ENCODE data around the gene KRTAP4-11. TPM values are rescaled to one million over a fixed set of nuclear protein-coding genes. Genes with fewer than 3 reads are reported as not detected.
"Not testable (repeated sequence)": the region's sequence is repeated elsewhere in the genome, so short reads cannot be mapped to it uniquely, and the experiment has no call there.

KRTAP4-11 gene
- polyA plus RNA-seq, 4 donors = not detected

DNA sequence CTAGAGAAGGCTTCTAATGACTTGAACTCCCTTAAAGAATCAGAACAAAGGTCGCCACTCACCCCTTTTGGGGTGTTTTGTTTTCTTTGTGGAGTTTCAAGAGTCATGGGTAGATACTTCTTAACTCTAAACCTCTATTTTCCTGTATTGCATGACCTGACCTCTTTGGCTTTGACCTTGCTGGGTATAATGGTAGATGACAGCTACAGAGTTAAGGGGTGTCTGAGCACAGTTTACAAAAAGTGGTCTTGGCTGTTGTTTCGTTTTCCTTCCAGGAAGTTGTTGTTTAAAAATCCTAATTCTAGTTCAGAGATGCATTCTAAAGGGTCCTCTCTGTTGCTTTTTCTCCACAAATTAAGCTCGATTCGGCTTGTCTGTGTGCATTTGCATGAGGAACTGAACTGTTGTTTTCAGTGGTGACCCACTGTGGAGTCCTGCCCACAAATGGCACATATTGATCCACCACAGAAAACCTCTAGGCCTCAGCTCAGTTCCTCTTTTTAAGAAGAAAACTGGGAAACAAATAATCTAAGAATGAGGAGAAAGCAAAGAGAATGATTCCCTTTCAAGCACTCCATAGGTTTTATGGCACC, 29.3 kb downstream of the KRTAP4-11 start:
- DNase-seq (ENCODE audit: low read depth in 4 of 4, low spot score in 2 of 4) = not testable (repeated sequence)

DNA sequence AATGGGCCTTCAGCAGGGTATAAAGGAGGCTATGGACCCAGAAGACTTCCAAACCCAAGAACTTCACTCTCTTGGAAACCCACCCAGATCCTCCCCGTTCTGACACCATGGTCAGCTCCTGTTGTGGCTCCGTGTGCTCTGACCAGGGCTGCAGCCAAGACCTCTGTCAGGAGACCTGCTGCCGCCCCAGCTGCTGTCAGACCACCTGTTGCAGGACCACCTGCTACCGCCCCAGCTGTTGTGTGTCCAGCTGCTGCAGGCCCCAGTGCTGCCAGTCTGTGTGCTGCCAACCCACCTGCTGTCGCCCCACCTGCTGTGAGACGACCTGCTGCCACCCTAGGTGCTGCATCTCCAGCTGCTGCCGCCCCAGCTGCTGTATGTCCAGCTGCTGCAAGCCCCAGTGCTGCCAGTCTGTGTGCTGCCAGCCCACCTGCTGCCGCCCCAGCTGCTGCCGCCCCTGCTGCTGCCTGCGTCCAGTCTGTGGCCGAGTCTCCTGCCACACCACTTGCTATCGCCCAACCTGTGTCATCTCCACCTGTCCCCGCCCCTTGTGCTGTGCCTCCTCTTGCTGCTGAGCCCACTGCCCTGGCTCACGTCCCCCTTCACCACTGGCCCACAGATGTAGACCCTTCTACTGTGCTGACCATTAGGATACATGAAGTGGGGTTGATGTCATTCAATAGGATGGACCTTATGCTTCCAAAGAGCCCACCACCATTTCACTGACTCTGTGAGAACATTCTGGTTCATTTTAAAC, 33.9 kb downstream of the KRTAP4-11 start, which contains the start of gene KRTAP4-7:
KRTAP4-7 (plus strand) TSS at position 51 of the 757 bp plus-strand sequence; CDS start at position 108, 57 bp downstream.
- DNase-seq (ENCODE audit: low read depth in 4 of 4, low spot score in 2 of 4) = not testable (repeated sequence)

DNA sequence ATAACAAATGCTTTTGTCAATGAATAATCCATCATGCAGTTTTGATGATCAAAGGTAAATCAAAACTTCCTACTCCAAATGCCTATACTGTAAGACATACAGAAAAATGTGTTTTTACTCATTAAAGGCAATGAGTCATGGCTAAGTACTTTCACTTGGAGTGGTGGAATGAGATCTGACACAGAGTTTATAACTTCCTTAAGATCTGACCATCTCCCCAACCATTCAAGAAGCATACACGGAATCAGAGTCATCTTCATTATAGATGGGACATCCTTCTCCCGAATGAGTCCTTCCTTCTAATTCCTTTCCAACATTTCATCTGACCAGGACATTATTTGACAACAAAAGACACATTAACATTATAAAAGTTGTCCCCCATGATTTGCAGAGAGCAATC, 34.7 kb downstream of the KRTAP4-11 start:
- not testable (repeated sequence) for DNase-seq (ENCODE audit: low read depth in 4 of 4, low spot score in 2 of 4)

DNA sequence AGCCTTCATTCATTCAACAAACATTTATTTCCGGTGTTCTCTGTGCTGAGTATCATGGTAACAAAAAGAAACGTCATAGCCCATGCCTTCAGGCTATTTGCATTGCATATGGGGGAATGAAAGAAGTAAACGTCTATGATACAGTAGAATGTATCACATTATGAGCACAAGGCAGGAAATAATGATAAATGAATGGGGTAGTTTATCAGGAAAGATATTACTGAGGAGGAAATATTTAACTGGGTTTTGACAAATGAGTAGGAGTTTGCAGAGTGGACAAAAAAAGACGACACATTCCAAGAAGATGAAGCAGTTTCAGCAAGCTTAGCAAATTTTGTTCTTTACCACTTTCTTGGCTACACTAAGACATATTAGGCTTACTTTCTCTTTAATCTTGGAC, 35.5 kb downstream of the KRTAP4-11 start:
- no peak for DNase-seq (ENCODE audit: low read depth in 4 of 4, low spot score in 2 of 4)

DNA sequence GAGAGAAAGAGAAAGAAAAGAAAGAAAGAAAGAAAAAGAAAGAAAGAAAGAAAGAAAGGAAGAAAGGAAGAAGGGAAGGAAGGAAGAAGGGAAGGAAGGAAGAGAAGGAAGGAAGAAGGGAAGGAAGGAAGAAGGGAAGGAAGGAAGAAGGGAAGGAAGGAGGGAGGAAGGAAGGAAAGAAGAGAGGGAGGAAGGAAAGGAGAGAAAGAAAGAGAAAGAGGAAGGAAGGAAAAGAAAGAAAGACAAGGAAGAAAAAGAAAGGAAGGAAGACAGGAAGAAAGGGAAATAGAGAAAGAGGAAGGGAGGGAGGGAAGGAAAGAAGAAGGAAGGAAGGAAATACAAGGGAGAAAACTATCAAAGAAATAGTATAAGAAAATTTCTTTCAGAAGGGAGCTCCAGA, 41.4 kb downstream of the KRTAP4-11 start:
- no peak for DNase-seq (ENCODE audit: low read depth in 4 of 4, low spot score in 2 of 4)

DNA sequence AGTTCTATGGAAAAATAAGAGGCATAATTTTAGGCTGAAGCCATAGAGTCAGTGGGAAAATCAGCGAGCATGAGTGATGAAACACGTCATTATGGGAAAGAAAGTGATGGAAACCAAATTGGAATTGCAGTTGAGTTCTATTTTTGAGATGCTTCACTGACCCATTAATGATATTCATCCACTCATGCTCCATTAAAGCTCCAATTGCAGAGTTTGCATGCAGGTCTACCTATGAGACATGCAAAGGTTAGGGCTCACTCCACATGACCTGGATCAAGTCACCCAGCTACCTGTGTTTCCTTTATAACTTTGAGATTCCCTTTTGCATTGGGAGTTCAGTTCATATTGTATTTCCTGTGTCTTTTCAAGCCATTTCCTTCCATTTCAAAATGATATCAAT, 44.5 kb downstream of the KRTAP4-11 start:
- DNase-seq (ENCODE audit: low read depth in 4 of 4, low spot score in 2 of 4) = no peak

DNA sequence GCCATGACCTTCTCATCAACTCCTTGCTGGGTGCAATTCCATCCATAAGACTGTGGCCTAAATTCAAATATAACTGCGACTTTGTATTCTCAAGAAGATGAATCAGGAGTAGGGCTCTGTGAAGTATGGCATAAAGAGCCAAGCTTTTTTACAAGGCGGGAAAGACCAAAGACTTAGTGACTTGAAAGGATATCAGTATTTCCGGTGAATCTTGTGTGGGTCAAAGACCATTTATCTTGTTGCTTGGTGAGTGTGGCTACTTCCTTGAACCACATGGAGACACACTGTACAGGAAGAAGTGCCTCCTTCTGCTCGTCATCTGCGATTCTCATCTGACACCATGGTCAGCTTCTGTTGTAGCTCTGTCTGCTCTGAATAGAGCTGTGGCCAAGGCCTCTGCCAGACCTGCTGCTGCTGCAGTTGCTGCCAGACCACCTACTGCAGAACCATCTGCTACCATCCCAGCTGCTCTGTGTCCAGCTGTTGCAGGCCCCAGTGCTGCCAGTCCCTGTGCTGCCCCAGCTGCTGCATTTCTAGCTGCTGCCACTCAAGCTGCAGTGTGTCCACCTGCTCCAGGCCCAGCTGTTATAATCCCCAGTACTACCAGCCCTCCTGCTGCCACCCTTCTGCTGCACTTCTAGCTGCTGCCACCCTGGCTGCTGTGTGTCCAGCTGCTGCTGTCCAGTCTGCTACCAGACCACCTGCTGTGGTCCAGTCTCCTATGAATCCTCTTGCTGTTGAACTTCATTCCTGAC, 46.4 kb downstream of the KRTAP4-11 start:
- DNase-seq (ENCODE audit: low read depth in 4 of 4, low spot score in 2 of 4) = no peak

DNA sequence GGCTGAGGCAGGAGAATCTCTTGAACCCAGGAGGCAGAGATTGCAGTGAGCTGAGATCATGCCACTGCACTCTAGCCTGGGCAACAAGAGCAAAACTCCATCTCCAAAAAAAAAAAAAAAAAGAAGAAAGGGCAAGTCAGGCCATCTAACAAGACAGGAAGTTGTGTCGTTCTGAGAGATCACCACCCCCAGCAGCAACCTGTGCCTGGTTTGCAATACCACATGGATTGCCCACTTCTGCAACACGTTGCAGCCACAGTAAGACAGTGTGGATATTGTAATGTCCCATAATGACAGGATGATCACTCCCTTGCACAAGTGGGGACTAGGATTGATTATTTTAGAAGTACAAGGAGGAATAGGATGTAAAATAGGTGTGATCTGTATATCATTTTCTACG, 49.1 kb downstream of the KRTAP4-11 start:
- DNase-seq (ENCODE audit: low read depth in 4 of 4, low spot score in 2 of 4) = no peak

DNA sequence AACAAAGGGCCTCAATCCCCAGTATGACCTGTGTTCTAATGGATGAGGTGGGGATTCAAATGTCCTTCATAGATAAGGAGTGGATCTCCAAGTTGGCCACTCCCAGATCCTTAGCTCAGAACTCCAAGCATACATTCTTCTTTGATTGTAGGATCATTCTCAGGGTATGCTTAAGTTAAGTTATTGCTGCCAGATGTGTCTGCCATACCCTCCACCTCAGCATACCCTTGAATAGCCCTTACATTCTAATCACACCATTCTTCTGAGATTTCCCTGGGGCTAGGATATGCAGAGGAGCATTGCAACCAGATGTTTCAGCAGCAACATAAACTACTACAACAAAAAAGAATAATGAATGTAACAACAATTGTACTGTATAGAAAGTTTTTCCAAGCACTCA, 50.9 kb downstream of the KRTAP4-11 start:
- no peak for DNase-seq (ENCODE audit: low read depth in 4 of 4, low spot score in 2 of 4)

Other genes with a start within 250 kb of the KRTAP4-11 start
- under 1 TPM in 2 of 4 donors, not detected in 2; 0.20 to 0.24 TPM for gene KRT20, start 233.1 kb downstream of the KRTAP4-11 start, polyA plus RNA-seq (ENCODE audit: insufficient read length in 4 of 4)
- gene KRT23, start 180.7 kb downstream of the KRTAP4-11 start, polyA plus RNA-seq (ENCODE audit: insufficient read length in 4 of 4) = 1 to 10 TPM in 3 of 4 donors, under 1 TPM in 1; 0.57 to 2.3 (median 1.6) TPM
- gene KRT39, start 151.4 kb downstream of the KRTAP4-11 start, polyA plus RNA-seq (ENCODE audit: insufficient read length in 4 of 4) = under 1 TPM in 1 of 4 donors, not detected in 3; 0.09 TPM
- gene KRT40, start 134.0 kb downstream of the KRTAP4-11 start, polyA plus RNA-seq (ENCODE audit: insufficient read length in 4 of 4) = under 1 TPM in 1 of 4 donors, not detected in 3; 0.08 TPM
- gene KRTAP3-3, start 124.2 kb downstream of the KRTAP4-11 start, polyA plus RNA-seq (ENCODE audit: insufficient read length in 4 of 4) = not detected
- gene KRTAP3-2, start 118.5 kb downstream of the KRTAP4-11 start, polyA plus RNA-seq (ENCODE audit: insufficient read length in 4 of 4) = not detected
- not detected for gene KRTAP3-1, start 109.2 kb downstream of the KRTAP4-11 start, polyA plus RNA-seq (ENCODE audit: insufficient read length in 4 of 4)
- not detected for gene KRTAP1-5, start 91.2 kb downstream of the KRTAP4-11 start, polyA plus RNA-seq (ENCODE audit: insufficient read length in 4 of 4)
- not detected for gene KRTAP1-4, start 88.2 kb downstream of the KRTAP4-11 start, polyA plus RNA-seq (ENCODE audit: insufficient read length in 4 of 4)
- not detected for gene KRTAP1-3, start 83.5 kb downstream of the KRTAP4-11 start, polyA plus RNA-seq (ENCODE audit: insufficient read length in 4 of 4)
- gene KRTAP1-1, start 76.9 kb downstream of the KRTAP4-11 start, polyA plus RNA-seq (ENCODE audit: insufficient read length in 4 of 4) = not detected
- gene KRTAP2-1, start 71.1 kb downstream of the KRTAP4-11 start, polyA plus RNA-seq (ENCODE audit: insufficient read length in 4 of 4) = not detected
- gene KRTAP2-2, start 63.1 kb downstream of the KRTAP4-11 start, polyA plus RNA-seq (ENCODE audit: insufficient read length in 4 of 4) = not detected
- gene KRTAP2-3, start 58.3 kb downstream of the KRTAP4-11 start, polyA plus RNA-seq (ENCODE audit: insufficient read length in 4 of 4) = not detected
- gene KRTAP2-4, start 52.5 kb downstream of the KRTAP4-11 start, polyA plus RNA-seq (ENCODE audit: insufficient read length in 4 of 4) = not detected
- gene KRTAP4-7, start 34.2 kb downstream of the KRTAP4-11 start, polyA plus RNA-seq (ENCODE audit: insufficient read length in 4 of 4) = not detected
- gene KRTAP4-8, start 20.2 kb downstream of the KRTAP4-11 start, polyA plus RNA-seq (ENCODE audit: insufficient read length in 4 of 4) = not detected
- not detected for gene KRTAP4-16, start 16.2 kb downstream of the KRTAP4-11 start, polyA plus RNA-seq (ENCODE audit: insufficient read length in 4 of 4)
- not detected for gene KRTAP4-9, start 13.0 kb downstream of the KRTAP4-11 start, polyA plus RNA-seq (ENCODE audit: insufficient read length in 4 of 4)
- not detected for gene KRTAP4-12, start 5.8 kb upstream of the KRTAP4-11 start, polyA plus RNA-seq (ENCODE audit: insufficient read length in 4 of 4)
- gene KRTAP4-6, start 22.2 kb upstream of the KRTAP4-11 start, polyA plus RNA-seq (ENCODE audit: insufficient read length in 4 of 4) = not detected
- gene KRTAP4-5, start 31.5 kb upstream of the KRTAP4-11 start, polyA plus RNA-seq (ENCODE audit: insufficient read length in 4 of 4) = not detected
- not detected for gene KRTAP4-4, start 42.4 kb upstream of the KRTAP4-11 start, polyA plus RNA-seq (ENCODE audit: insufficient read length in 4 of 4)
- gene KRTAP4-3, start 49.8 kb upstream of the KRTAP4-11 start, polyA plus RNA-seq (ENCODE audit: insufficient read length in 4 of 4) = not detected
- not detected for gene KRTAP4-2, start 59.8 kb upstream of the KRTAP4-11 start, polyA plus RNA-seq (ENCODE audit: insufficient read length in 4 of 4)
- not detected for gene KRTAP4-1, start 66.5 kb upstream of the KRTAP4-11 start, polyA plus RNA-seq (ENCODE audit: insufficient read length in 4 of 4)
- not detected for gene KRTAP9-1, start 71.5 kb upstream of the KRTAP4-11 start, polyA plus RNA-seq (ENCODE audit: insufficient read length in 4 of 4)
- not detected for gene KRTAP9-2, start 108.3 kb upstream of the KRTAP4-11 start, polyA plus RNA-seq (ENCODE audit: insufficient read length in 4 of 4)
- gene KRTAP9-3, start 114.1 kb upstream of the KRTAP4-11 start, polyA plus RNA-seq (ENCODE audit: insufficient read length in 4 of 4) = not detected
- not detected for gene KRTAP9-8, start 119.6 kb upstream of the KRTAP4-11 start, polyA plus RNA-seq (ENCODE audit: insufficient read length in 4 of 4)
- gene KRTAP9-4, start 131.3 kb upstream of the KRTAP4-11 start, polyA plus RNA-seq (ENCODE audit: insufficient read length in 4 of 4) = not detected
- gene KRTAP9-9, start 137.0 kb upstream of the KRTAP4-11 start, polyA plus RNA-seq (ENCODE audit: insufficient read length in 4 of 4) = not detected
- under 1 TPM in 3 of 4 donors, not detected in 1; 0.09 to 0.14 (median 0.10) TPM for gene KRTAP9-6, start 147.0 kb upstream of the KRTAP4-11 start, polyA plus RNA-seq (ENCODE audit: insufficient read length in 4 of 4)
- gene KRTAP9-7, start 157.3 kb upstream of the KRTAP4-11 start, polyA plus RNA-seq (ENCODE audit: insufficient read length in 4 of 4) = not detected
- not detected for gene KRTAP29-1, start 184.5 kb upstream of the KRTAP4-11 start, polyA plus RNA-seq (ENCODE audit: insufficient read length in 4 of 4)
- gene KRTAP16-1, start 190.9 kb upstream of the KRTAP4-11 start, polyA plus RNA-seq (ENCODE audit: insufficient read length in 4 of 4) = not detected
- not detected for gene KRTAP17-1, start 197.3 kb upstream of the KRTAP4-11 start, polyA plus RNA-seq (ENCODE audit: insufficient read length in 4 of 4)
- not detected for gene KRT33A, start 232.5 kb upstream of the KRTAP4-11 start, polyA plus RNA-seq (ENCODE audit: insufficient read length in 4 of 4)